Measurements from ENCODE around the gene ORAI3.
A peak's percentile ranks its signal among the peaks of the same experiment; 100 is the strongest.

Gene ORAI3

GRCh38 chr16:30984669-30985400 is 36.0 kb downstream of the ORAI3 start, which contains the start of gene HSD3B7:
TSS of gene HSD3B7 (plus strand) at chr16:30985207. CDS start at chr16:30985659, 452 bp downstream.
- peak; percentile 81 for ATAC-seq (ENCODE audit: low read depth)
- DNase-seq (ENCODE audit: low spot score), result no peak
- H3K4me3 ChIP-seq (ENCODE audit: severe bottlenecking), result peak within 1 kb of the TSS; percentile 31
- peaks cover 20% of the 10 kb centered on the region for H3K36me3 ChIP-seq (ENCODE audit: low read depth)
- no peak within 1 kb of the TSS for H3K27ac ChIP-seq (ENCODE audit: poor library complexity, severe bottlenecking)
- H3K4me1 ChIP-seq (ENCODE audit: insufficient read depth, poor library complexity, severe bottlenecking), result no peaks in the 10 kb centered on the region
- no peaks in the 10 kb centered on the region for H3K9me3 ChIP-seq (ENCODE audit: severe bottlenecking)
- no peaks in the 10 kb centered on the region for H3K27me3 ChIP-seq (ENCODE audit: insufficient read depth, poor library complexity, severe bottlenecking)
- peak; percentile 95 for TF ChIP-seq CTCF (IDR thresholded peaks at IDR 0.05; ENCODE audit: poor library complexity, severe bottlenecking)

- H3K4me1 ChIP-seq (ENCODE audit: insufficient read depth, poor library complexity, severe bottlenecking), result no peaks in the 10 kb centered on the region
- TF ChIP-seq CTCF (IDR thresholded peaks at IDR 0.05; ENCODE audit: poor library complexity, severe bottlenecking), result peak; percentile 63
- H3K4me3 ChIP-seq (ENCODE audit: severe bottlenecking), result peak overlapping the region; percentile 31
- H3K27ac ChIP-seq (ENCODE audit: poor library complexity, severe bottlenecking), result no peak overlapping the region
- H3K9me3 ChIP-seq (ENCODE audit: severe bottlenecking), result no peaks in the 10 kb centered on the region
- ATAC-seq (ENCODE audit: low read depth), result peak; percentile 74
- H3K27me3 ChIP-seq (ENCODE audit: insufficient read depth, poor library complexity, severe bottlenecking), result no peaks in the 10 kb centered on the region
- peaks cover 15% of the 10 kb centered on the region for H3K36me3 ChIP-seq (ENCODE audit: low read depth)
- DNase-seq (ENCODE audit: low spot score), result no peak
These were observed 36.7 kb downstream of the ORAI3 start for GRCh38 chr16:30985401-30986128.

- TF ChIP-seq CTCF (IDR thresholded peaks at IDR 0.05; ENCODE audit: poor library complexity, severe bottlenecking), result no peak
- no peak for ATAC-seq (ENCODE audit: low read depth)
- Histone ChIP-seq H3K27me3 (ENCODE audit: insufficient read depth, poor library complexity, severe bottlenecking) (no peaks in the 10 kb centered on the region), H3K36me3 (ENCODE audit: low read depth) (peaks cover 10% of the 10 kb centered on the region), H3K27ac (ENCODE audit: poor library complexity, severe bottlenecking) (no peak overlapping the region), H3K4me3 (ENCODE audit: severe bottlenecking) (no peak overlapping the region), H3K9me3 (ENCODE audit: severe bottlenecking) (no peaks in the 10 kb centered on the region), H3K4me1 (ENCODE audit: insufficient read depth, poor library complexity, severe bottlenecking) (no peaks in the 10 kb centered on the region)
- DNase-seq (ENCODE audit: low spot score), result no peak
These were observed 37.5 kb downstream of the ORAI3 start for GRCh38 chr16:30986129-30986991.

GRCh38 chr16:30987581-30988190 is 38.8 kb downstream of the ORAI3 start:
- no peaks in the 10 kb centered on the region for H3K27me3 ChIP-seq (ENCODE audit: insufficient read depth, poor library complexity, severe bottlenecking)
- no peak overlapping the region for H3K4me3 ChIP-seq (ENCODE audit: severe bottlenecking)
- no peaks in the 10 kb centered on the region for H3K9me3 ChIP-seq (ENCODE audit: severe bottlenecking)
- no peak overlapping the region for H3K27ac ChIP-seq (ENCODE audit: poor library complexity, severe bottlenecking)
- TF ChIP-seq CTCF (IDR thresholded peaks at IDR 0.05; ENCODE audit: poor library complexity, severe bottlenecking), result no peak
- peaks cover 6% of the 10 kb centered on the region; the same call in 1 of the 2 replicates for H3K36me3 ChIP-seq (ENCODE audit: low read depth)
- ATAC-seq (ENCODE audit: low read depth), result no peak
- H3K4me1 ChIP-seq (ENCODE audit: insufficient read depth, poor library complexity, severe bottlenecking), result no peaks in the 10 kb centered on the region
- DNase-seq (ENCODE audit: low spot score), result no peak

All from RWPE2 (cell line).